Gastroesophageal sphincter (tissue), 3 donors: ENCODE measurements around the gene SETSIP.

Source experiments
- EP300 ChIP-seq: sonication (generic); formaldehyde crosslinking; IDR thresholded peaks from one replicate; pipeline ENCODE4 v1.6.1; 2017; ENCODE audit warnings: antibody characterized with exemption, mild to moderate bottlenecking
- POLR2A ChIP-seq, 2 donors: fragments of 450-650 bp; IDR thresholded peaks; one replicate each; pipeline ENCODE4 v1.6.1; 2017; ENCODE audit warnings: antibody characterized with exemption in 2 of 2, mild to moderate bottlenecking in 2 of 2, moderate library complexity in 1 of 2
- POLR2AphosphoS5 ChIP-seq: sonication (generic); formaldehyde crosslinking; IDR thresholded peaks from one replicate; pipeline ENCODE4 v1.6.1; 2017; ENCODE audit warnings: antibody characterized with exemption
- TF ChIP-seq, protein P1 (sequence below), 4 experiments: fragments of 200-600 bp in 2 of 4; fragments of 450-650 bp in 2 of 4; sonication (generic) in 1 of 4; IDR thresholded peaks; one replicate each; pipeline ENCODE4 v1.5.1; 2017 to 2019; ENCODE audit warnings: antibody characterized with exemption in 4 of 4, mild to moderate bottlenecking in 2 of 4, moderate library complexity in 2 of 4

DNA sequence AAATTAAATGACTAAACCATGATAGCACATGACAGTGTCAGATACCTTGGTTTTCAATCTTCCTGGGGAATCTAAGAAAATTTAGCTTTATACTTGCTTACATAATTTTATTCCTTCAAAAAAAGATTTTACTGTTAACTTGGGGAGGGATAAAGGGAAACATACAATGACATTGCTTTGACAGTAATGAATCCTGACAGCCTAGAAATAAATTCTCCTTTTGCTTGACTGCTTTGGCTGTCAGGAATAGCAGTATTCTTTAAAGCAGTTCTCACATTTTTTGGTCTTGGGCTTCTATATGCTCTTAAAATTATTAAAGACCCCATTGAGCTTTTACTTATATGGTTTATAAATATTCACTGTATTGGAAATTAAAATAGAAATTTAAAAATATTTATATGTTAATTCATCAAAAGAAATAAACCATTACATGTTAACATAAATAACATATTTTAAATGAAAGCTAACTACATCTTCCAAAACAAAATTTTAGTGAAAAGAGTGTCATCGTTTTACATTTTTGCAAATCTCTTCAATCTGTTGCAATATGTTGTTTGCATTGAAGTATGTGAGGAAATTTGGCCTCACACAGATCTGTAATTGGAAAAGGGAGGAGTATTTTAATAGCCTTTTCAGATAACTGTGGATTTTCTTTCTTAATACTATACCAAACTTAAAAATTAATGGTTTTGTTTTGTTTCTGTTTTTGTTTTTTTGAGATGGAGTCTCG, 29.3 kb downstream of the SETSIP start:
- TF ChIP-seq, protein P1, sequence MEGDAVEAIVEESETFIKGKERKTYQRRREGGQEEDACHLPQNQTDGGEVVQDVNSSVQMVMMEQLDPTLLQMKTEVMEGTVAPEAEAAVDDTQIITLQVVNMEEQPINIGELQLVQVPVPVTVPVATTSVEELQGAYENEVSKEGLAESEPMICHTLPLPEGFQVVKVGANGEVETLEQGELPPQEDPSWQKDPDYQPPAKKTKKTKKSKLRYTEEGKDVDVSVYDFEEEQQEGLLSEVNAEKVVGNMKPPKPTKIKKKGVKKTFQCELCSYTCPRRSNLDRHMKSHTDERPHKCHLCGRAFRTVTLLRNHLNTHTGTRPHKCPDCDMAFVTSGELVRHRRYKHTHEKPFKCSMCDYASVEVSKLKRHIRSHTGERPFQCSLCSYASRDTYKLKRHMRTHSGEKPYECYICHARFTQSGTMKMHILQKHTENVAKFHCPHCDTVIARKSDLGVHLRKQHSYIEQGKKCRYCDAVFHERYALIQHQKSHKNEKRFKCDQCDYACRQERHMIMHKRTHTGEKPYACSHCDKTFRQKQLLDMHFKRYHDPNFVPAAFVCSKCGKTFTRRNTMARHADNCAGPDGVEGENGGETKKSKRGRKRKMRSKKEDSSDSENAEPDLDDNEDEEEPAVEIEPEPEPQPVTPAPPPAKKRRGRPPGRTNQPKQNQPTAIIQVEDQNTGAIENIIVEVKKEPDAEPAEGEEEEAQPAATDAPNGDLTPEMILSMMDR (IDR thresholded peaks at IDR 0.05) = no peak
- no peak for TF ChIP-seq POLR2A (IDR thresholded peaks at IDR 0.05)
- no peak for TF ChIP-seq POLR2AphosphoS5
- TF ChIP-seq EP300 = no peak
